ENCODE results near the gene NFAT5.

Gene NFAT5

GRCh38 chr16:69523566-69524305 is 42.0 kb upstream of the NFAT5 start:
- no peak for DNase-seq (ENCODE audit: extremely low read depth, low read depth)
- no peak overlapping the region for H3K4me3 ChIP-seq (replicated peaks; ENCODE audit: low read depth, low read length)
- TF ChIP-seq, protein P1, sequence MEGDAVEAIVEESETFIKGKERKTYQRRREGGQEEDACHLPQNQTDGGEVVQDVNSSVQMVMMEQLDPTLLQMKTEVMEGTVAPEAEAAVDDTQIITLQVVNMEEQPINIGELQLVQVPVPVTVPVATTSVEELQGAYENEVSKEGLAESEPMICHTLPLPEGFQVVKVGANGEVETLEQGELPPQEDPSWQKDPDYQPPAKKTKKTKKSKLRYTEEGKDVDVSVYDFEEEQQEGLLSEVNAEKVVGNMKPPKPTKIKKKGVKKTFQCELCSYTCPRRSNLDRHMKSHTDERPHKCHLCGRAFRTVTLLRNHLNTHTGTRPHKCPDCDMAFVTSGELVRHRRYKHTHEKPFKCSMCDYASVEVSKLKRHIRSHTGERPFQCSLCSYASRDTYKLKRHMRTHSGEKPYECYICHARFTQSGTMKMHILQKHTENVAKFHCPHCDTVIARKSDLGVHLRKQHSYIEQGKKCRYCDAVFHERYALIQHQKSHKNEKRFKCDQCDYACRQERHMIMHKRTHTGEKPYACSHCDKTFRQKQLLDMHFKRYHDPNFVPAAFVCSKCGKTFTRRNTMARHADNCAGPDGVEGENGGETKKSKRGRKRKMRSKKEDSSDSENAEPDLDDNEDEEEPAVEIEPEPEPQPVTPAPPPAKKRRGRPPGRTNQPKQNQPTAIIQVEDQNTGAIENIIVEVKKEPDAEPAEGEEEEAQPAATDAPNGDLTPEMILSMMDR (IDR thresholded peaks at IDR 0.05; ENCODE audit: low read depth, low read length, missing control alignments), result no peak

- DNase-seq (ENCODE audit: extremely low read depth, low read depth), result no peak
- H3K4me3 ChIP-seq (replicated peaks; ENCODE audit: low read depth, low read length), result no peak overlapping the region
- TF ChIP-seq, protein P1 (IDR thresholded peaks at IDR 0.05; ENCODE audit: low read depth, low read length, missing control alignments), result no peak
These were observed 38.7 kb upstream of the NFAT5 start for GRCh38 chr16:69526831-69527655.

DNA sequence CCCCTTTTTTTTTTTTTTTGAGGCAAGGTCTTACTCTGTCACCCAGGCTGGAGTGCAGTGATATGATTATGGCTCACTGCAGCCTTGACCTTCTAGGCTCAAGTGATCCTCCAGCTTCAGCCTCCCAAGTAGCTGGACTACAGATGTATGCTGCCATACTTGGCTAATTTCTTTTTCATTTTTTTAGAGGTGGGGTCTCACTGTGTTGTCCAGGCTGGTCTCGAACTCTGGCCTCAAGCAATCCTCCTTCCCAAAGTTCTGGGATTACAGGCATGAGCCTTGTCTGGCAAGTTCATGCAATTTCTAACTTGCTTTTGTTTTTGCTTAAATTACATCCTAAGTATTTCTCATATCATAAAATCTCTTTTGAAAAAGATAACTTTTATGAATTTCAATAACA is 33.8 kb upstream of the NFAT5 start:
- no peak for DNase-seq (ENCODE audit: extremely low read depth, low read depth)
- H3K4me3 ChIP-seq (replicated peaks; ENCODE audit: low read depth, low read length), result no peak overlapping the region
- TF ChIP-seq, protein P1 (IDR thresholded peaks at IDR 0.05; ENCODE audit: low read depth, low read length, missing control alignments), result no peak

DNA sequence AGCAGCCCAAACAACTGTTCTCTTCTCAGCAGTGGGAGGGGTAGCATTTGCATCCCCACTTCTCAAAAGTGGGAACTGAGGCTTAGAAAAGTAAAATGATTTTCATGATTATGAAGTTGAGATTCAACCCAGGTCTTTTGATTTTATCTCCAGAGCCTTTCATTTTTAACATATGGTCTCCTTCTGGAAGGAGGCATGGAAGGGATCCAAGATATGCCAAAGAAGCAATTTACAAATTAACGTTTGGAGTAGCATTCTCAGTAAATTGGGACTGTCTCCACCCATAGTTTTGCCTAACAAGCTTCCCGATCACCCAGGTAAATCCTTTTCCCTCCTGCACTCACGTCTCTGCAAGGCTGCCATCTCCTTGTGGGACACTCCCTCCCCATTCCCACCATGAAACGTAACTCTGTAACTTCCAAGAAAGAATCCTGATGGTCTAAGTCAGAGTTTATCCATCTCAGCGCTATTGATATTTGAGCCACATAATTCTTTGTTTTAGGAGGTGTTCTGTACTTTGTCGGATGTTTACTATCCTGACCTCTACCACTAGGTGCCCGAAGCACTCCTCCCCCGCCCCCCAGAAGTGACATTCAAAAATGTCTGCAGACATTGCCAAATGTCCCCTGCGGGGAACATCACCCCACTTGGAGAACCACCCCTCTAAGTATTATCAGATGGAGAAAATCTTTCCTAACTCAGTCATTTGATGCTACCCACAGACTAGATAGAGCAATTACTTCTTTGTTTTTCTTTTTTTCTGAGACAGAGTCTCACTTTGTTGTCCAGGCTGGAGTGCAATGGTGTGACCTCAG is 32.9 kb upstream of the NFAT5 start:
- H3K4me3 ChIP-seq (replicated peaks; ENCODE audit: low read depth, low read length), result no peak overlapping the region; the same call in 1 of the 2 replicates
- DNase-seq (ENCODE audit: extremely low read depth, low read depth), result no peak
- TF ChIP-seq, protein P1 (IDR thresholded peaks at IDR 0.05; ENCODE audit: low read depth, low read length, missing control alignments), result no peak

- TF ChIP-seq, protein P1 (IDR thresholded peaks at IDR 0.05; ENCODE audit: low read depth, low read length, missing control alignments), result no peak
- no peak for DNase-seq (ENCODE audit: extremely low read depth, low read depth)
- no peak overlapping the region for H3K4me3 ChIP-seq (replicated peaks; ENCODE audit: low read depth, low read length)
These were observed 31.0 kb upstream of the NFAT5 start for GRCh38 chr16:69534720-69535119.
